HepG2 (cell line): ENCODE data around the gene CX3CR1. TPM values are rescaled to one million over a fixed set of nuclear protein-coding genes. Genes with fewer than 3 reads are reported as not detected.

Experiments
- ATAD3A ChIP-seq: sonication (generic); formaldehyde crosslinking; IDR thresholded peaks from 2 replicates; pipeline ENCODE4 v1.4.0; 2020; ENCODE audit warnings: missing genetic modification reagents
- ATM ChIP-seq: fragments of 450-650 bp; IDR thresholded peaks from 2 replicates; pipeline ENCODE4 v1.7.1; 2017; ENCODE audit warnings: mild to moderate bottlenecking, borderline replicate concordance
- BRCA1 ChIP-seq: sonication (generic); formaldehyde crosslinking; IDR thresholded peaks from 2 replicates; pipeline ENCODE4 v1.4.0; 2020; ENCODE audit warnings: missing genetic modification reagents
- DMAP1 ChIP-seq: IDR thresholded peaks from 2 replicates; pipeline ENCODE4 v1.6.1; 2016
- DR1 ChIP-seq: sonication (generic); formaldehyde crosslinking; IDR thresholded peaks from 2 replicates; pipeline ENCODE4 v1.8.0; 2021; ENCODE audit warnings: mild to moderate bottlenecking, missing genetic modification reagents, inconsistent platforms
- EZH2 ChIP-seq: conservative IDR thresholded peaks from 2 replicates; pipeline ENCODE4 v1.6.1; 2012; ENCODE audit warnings: mild to moderate bottlenecking, low read depth, low read length, moderate library complexity
- FOSL1 ChIP-seq: sonication (generic); formaldehyde crosslinking; IDR thresholded peaks from 2 replicates; pipeline ENCODE4 v1.9.0; 2021; ENCODE audit warnings: missing genetic modification reagents, borderline replicate concordance
- FOXA3 ChIP-seq: IDR thresholded peaks from 2 replicates; pipeline ENCODE4 v1.6.1; 2016; ENCODE audit warnings: missing genetic modification reagents, missing compliant biosample characterization
- GATAD1 ChIP-seq: IDR thresholded peaks from 2 replicates; pipeline ENCODE4 v1.6.1; 2016; ENCODE audit warnings: missing genetic modification reagents, missing compliant biosample characterization
- GMEB2 ChIP-seq: IDR thresholded peaks from 2 replicates; pipeline ENCODE4 v1.6.1; 2016; ENCODE audit warnings: missing biosample characterization, missing genetic modification reagents, low read depth
- HCFC1 ChIP-seq: fragments of 150-350 bp; IDR thresholded peaks from 2 replicates; pipeline ENCODE4 v1.6.1; 2014; ENCODE audit warnings: low read depth, low read length
- PTBP1 ChIP-seq: fragments of 200-400 bp; formaldehyde crosslinking; IDR thresholded peaks from 2 replicates; pipeline ENCODE4 v1.6.1; 2018; ENCODE audit warnings: low read length, low read depth; ENCODE audit not compliant: poor library complexity, severe bottlenecking
- RBFOX2 ChIP-seq: fragments of 200-400 bp; formaldehyde crosslinking; IDR thresholded peaks from 2 replicates; pipeline ENCODE4 v1.6.1; 2017; ENCODE audit warnings: low read depth, mild to moderate bottlenecking, low read length
- SIN3A ChIP-seq: IDR thresholded peaks from 2 replicates; pipeline ENCODE4 v1.6.1; 2011; ENCODE audit warnings: low read depth, mild to moderate bottlenecking, control low read depth, low read length, borderline replicate concordance
- ZBTB4 ChIP-seq: sonication (generic); formaldehyde crosslinking; IDR thresholded peaks from 2 replicates; pipeline ENCODE4 v1.4.0; 2020; ENCODE audit warnings: missing genetic modification reagents, mild to moderate bottlenecking, borderline replicate concordance
- ZBTB7A ChIP-seq: sonication (generic); formaldehyde crosslinking; IDR thresholded peaks from 2 replicates; pipeline ENCODE4 v1.8.0; 2022; ENCODE audit warnings: mild to moderate bottlenecking, missing genetic modification reagents
- ZNF136 ChIP-seq: sonication (generic); formaldehyde crosslinking; IDR thresholded peaks from 2 replicates; pipeline ENCODE4 v1.8.1; 2022; ENCODE audit warnings: low read depth, mild to moderate bottlenecking, moderate library complexity, missing genetic modification reagents
- ZNF274 ChIP-seq: sonication (generic); formaldehyde crosslinking; IDR thresholded peaks from 2 replicates; pipeline ENCODE4 v1.5.1; 2020; ENCODE audit warnings: mild to moderate bottlenecking, missing genetic modification reagents
- ZNF280B ChIP-seq: sonication (generic); formaldehyde crosslinking; IDR thresholded peaks from 2 replicates; pipeline ENCODE4 v1.5.0; 2020; ENCODE audit warnings: missing genetic modification reagents, mild to moderate bottlenecking, borderline replicate concordance
- ZNF30 ChIP-seq: sonication (generic); formaldehyde crosslinking; IDR thresholded peaks from 2 replicates; pipeline ENCODE4 v1.5.0; 2020; ENCODE audit warnings: mild to moderate bottlenecking, missing genetic modification reagents
- ZNF414 ChIP-seq: sonication (generic); formaldehyde crosslinking; IDR thresholded peaks from 2 replicates; pipeline ENCODE4 v1.5.0; 2020; ENCODE audit warnings: missing genetic modification reagents
- ZNF605 ChIP-seq: sonication (generic); formaldehyde crosslinking; IDR thresholded peaks from 2 replicates; pipeline ENCODE4 v1.8.0; 2022; ENCODE audit warnings: mild to moderate bottlenecking, missing genetic modification reagents
- ZNF619 ChIP-seq: sonication (generic); formaldehyde crosslinking; IDR thresholded peaks from 2 replicates; pipeline ENCODE4 v1.4.0; 2020; ENCODE audit warnings: mild to moderate bottlenecking, missing genetic modification reagents
- ZNF839 ChIP-seq: sonication (generic); formaldehyde crosslinking; IDR thresholded peaks from 2 replicates; pipeline ENCODE4 v1.4.0; 2020; ENCODE audit warnings: missing genetic modification reagents, mild to moderate bottlenecking, borderline replicate concordance
- ZNF883 ChIP-seq: sonication (generic); formaldehyde crosslinking; IDR thresholded peaks from 2 replicates; pipeline ENCODE4 v1.5.1; 2020; ENCODE audit warnings: mild to moderate bottlenecking, missing genetic modification reagents; ENCODE audit errors: not compliant biosample characterization
- polyA plus RNA-seq, 8 experiments: library from polyadenylated mRNA; depleted of rRNA in 3 of 8; stranded (reverse) in 7 of 8; unstranded in 1 of 8; fragments of >200 nt; fragmentation: Illumina TruSeq in 4 of 8; extraction: Trizol in 4 of 8; gene quantifications; 2 replicates each; pipeline versions ENCODE4 v1.2.1 to v1.2.3, GENCODE V29; 2011 to 2016; ENCODE audit warnings: low read depth in 4 of 8, missing spikeins in 1 of 8, mixed read lengths in 1 of 8; ENCODE audit not compliant: insufficient read depth in 1 of 8
- total RNA-seq, 5 experiments: library from RNA; depleted of rRNA; stranded (reverse); fragments of >200 nt; fragmentation: Illumina TruSeq; extraction: Trizol; gene quantifications; 2 replicates each; pipeline ENCODE4 v1.2.3, GENCODE V29; 2016; ENCODE audit warnings: low read depth in 1 of 5

Gene CX3CR1
- total and polyA plus RNA-seq, 2 of the 13 experiments (the other 11 are each of a cell fraction or from before 2014, with no cell fraction given): not detected

GRCh38 chr3:39317571-39318169, 37.8 kb upstream of the CX3CR1 start (continued):
- TF ChIP-seq ZNF280B (no peak), ZNF605 (0 out of 2 replicates have a peak, but pooled peaks have one; percentile 40), EZH2 (no peak), BRCA1 (CRISPR knock-in tag) (0 out of 2 replicates have a peak, but pooled peaks have one; percentile 62), GATAD1 (CRISPR knock-in tag) (peak; percentile 38; the same call in 1 of the 2 replicates), ZNF839 (CRISPR knock-in tag) (no peak), ZNF30 (CRISPR knock-in tag) (no peak), SIN3A (no peak), ZNF883 (no peak), DR1 (no peak), FOXA3 (CRISPR knock-in tag) (peak; percentile 92), ZBTB7A (CRISPR knock-in tag) (no peak), HCFC1 (no peak), FOSL1 (CRISPR knock-in tag) (peak; percentile 98), GMEB2 (CRISPR knock-in tag) (no peak), PTBP1 (no peak), ZNF274 (CRISPR knock-in tag) (no peak), ZBTB4 (no peak), DMAP1 (CRISPR knock-in tag) (no peak; the same call in 1 of the 2 replicates), ZNF414 (peak; percentile 75; the same call in 1 of the 2 replicates), RBFOX2 (no peak), ATAD3A (CRISPR knock-in tag) (no peak), ZNF619 (CRISPR knock-in tag) (no peak), ZNF136 (CRISPR knock-in tag) (peak; percentile 85; the same call in 1 of the 2 replicates), ATM (peak; percentile 96; the same call in 1 of the 2 replicates)
